GM19099 (cell line): ENCODE results near the gene SLC35C1.

Source experiments
- POLR2A ChIP-seq: IDR thresholded peaks from 3 replicates; pipeline ENCODE4 v1.6.1; 2011; ENCODE audit warnings: low read depth; ENCODE audit not compliant: insufficient read length; ENCODE audit errors: extremely low read depth

The SLC35C1 gene

GRCh38 chr11:45773786-45774655 is 30.9 kb upstream of the SLC35C1 start:
- no peak for TF ChIP-seq POLR2A

- TF ChIP-seq POLR2A, result no peak
Measured at GRCh38 chr11:45774786-45775185, 30.2 kb upstream of the SLC35C1 start.

GRCh38 chr11:45777127-45777969 is 27.6 kb upstream of the SLC35C1 start:
- no peak for TF ChIP-seq POLR2A

GRCh38 chr11:45778341-45778740 is 26.6 kb upstream of the SLC35C1 start:
- no peak for TF ChIP-seq POLR2A

- TF ChIP-seq POLR2A, result no peak
Measured at GRCh38 chr11:45779602-45780001, 25.3 kb upstream of the SLC35C1 start.

GRCh38 chr11:45786272-45786671 is 18.7 kb upstream of the SLC35C1 start:
- TF ChIP-seq POLR2A, result no peak

- TF ChIP-seq POLR2A, result no peak
Measured at GRCh38 chr11:45788887-45789286, 16.1 kb upstream of the SLC35C1 start.

GRCh38 chr11:45791524-45791923 is 13.4 kb upstream of the SLC35C1 start:
- TF ChIP-seq POLR2A, result no peak

GRCh38 chr11:45794169-45794568 is 10.8 kb upstream of the SLC35C1 start:
- TF ChIP-seq POLR2A, result no peak

- no peak for TF ChIP-seq POLR2A
Measured at GRCh38 chr11:45795379-45795778, 9.6 kb upstream of the SLC35C1 start.

- TF ChIP-seq POLR2A, result no peak
Measured at GRCh38 chr11:45796461-45796861, 8.5 kb upstream of the SLC35C1 start.

GRCh38 chr11:45798793-45799441 is 6.0 kb upstream of the SLC35C1 start:
- no peak for TF ChIP-seq POLR2A

GRCh38 chr11:45799562-45799961 is 5.4 kb upstream of the SLC35C1 start:
- TF ChIP-seq POLR2A, result no peak

GRCh38 chr11:45800261-45800660 is 4.7 kb upstream of the SLC35C1 start:
- no peak for TF ChIP-seq POLR2A

GRCh38 chr11:45801723-45802315 is 3.1 kb upstream of the SLC35C1 start:
- TF ChIP-seq POLR2A, result no peak
